Ovary (tissue), 3 donors: ENCODE measurements around the gene EXOSC5.

Source experiments
- EP300 ChIP-seq: sonication (generic); formaldehyde crosslinking; IDR thresholded peaks from one replicate; pipeline ENCODE4 v1.6.1; 2017; ENCODE audit warnings: antibody characterized with exemption
- POLR2A ChIP-seq: fragments of 450-650 bp; IDR thresholded peaks from one replicate; pipeline ENCODE4 v1.6.1; 2017; ENCODE audit warnings: antibody characterized with exemption, mild to moderate bottlenecking, moderate library complexity
- TF ChIP-seq, protein P1 (sequence below), 3 donors: fragments of 450-650 bp in 2 of 3; fragments of 200-600 bp in 1 of 3; IDR thresholded peaks; one replicate each; pipeline versions ENCODE4 v1.5.1 to v1.8.0; 2016 to 2022; ENCODE audit warnings: antibody characterized with exemption in 3 of 3, mild to moderate bottlenecking in 1 of 3
- donor health status: DM: no; HTN: no; CAD: no.

DNA sequence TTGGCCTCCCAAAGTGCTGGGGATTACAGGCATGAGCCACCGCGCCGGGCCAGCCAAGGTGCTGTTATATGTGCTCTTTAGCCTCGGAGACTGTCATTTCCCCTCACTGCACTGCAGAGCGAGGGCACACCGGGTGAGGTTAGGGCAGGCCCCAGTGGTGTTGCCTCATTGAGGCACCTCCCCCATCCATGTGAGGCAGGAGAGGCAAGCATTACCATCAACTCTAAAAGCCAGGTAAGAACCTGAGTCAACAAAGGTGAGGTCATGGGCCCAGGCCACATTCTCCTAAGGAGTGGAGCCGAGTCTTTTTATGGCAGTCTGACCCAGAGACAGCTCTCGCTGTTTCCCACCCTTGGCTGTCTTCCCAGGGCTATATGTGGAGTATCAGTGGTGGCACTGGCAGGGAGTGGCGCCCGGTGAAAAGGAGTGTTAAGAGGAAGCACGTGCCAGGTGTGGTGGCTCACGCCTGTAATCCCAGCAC lies 19.1 kb upstream of the EXOSC5 start:
- TF ChIP-seq, protein P1, sequence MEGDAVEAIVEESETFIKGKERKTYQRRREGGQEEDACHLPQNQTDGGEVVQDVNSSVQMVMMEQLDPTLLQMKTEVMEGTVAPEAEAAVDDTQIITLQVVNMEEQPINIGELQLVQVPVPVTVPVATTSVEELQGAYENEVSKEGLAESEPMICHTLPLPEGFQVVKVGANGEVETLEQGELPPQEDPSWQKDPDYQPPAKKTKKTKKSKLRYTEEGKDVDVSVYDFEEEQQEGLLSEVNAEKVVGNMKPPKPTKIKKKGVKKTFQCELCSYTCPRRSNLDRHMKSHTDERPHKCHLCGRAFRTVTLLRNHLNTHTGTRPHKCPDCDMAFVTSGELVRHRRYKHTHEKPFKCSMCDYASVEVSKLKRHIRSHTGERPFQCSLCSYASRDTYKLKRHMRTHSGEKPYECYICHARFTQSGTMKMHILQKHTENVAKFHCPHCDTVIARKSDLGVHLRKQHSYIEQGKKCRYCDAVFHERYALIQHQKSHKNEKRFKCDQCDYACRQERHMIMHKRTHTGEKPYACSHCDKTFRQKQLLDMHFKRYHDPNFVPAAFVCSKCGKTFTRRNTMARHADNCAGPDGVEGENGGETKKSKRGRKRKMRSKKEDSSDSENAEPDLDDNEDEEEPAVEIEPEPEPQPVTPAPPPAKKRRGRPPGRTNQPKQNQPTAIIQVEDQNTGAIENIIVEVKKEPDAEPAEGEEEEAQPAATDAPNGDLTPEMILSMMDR (IDR thresholded peaks at IDR 0.05): no peak
- no peak for TF ChIP-seq POLR2A
- no peak for TF ChIP-seq EP300
